ENCODE measurements around the gene FRYL.
"Not testable (repeated sequence)": the region's sequence is repeated elsewhere in the genome, so short reads cannot be mapped to it uniquely, and the experiment has no call there.

Gene FRYL

GRCh38 chr4:48742412-48742811, 37.7 kb downstream of the FRYL start:
- no peak overlapping the region for H3K4me3 ChIP-seq (ENCODE audit: low read length)
- DNase-seq (ENCODE audit: low read depth): no peak
- no peak for TF ChIP-seq CTCF (conservative IDR thresholded peaks at IDR 0.05; ENCODE audit: low read depth, low read length)

GRCh38 chr4:48739560-48740019, 40.5 kb downstream of the FRYL start:
- no peak overlapping the region for H3K4me3 ChIP-seq (ENCODE audit: low read length)
- DNase-seq (ENCODE audit: low read depth): no peak
- TF ChIP-seq CTCF (conservative IDR thresholded peaks at IDR 0.05; ENCODE audit: low read depth, low read length): no peak

- no peak for DNase-seq (ENCODE audit: low read depth)
- TF ChIP-seq CTCF (conservative IDR thresholded peaks at IDR 0.05; ENCODE audit: low read depth, low read length): no peak
- H3K4me3 ChIP-seq (ENCODE audit: low read length): no peak overlapping the region
These were observed 41.2 kb downstream of the FRYL start for GRCh38 chr4:48738856-48739255.

- H3K4me3 ChIP-seq (ENCODE audit: low read length); DNase-seq (ENCODE audit: low read depth): not testable (repeated sequence)
These were observed 51.1 kb downstream of the FRYL start for GRCh38 chr4:48728906-48729496.

- no peak overlapping the region for H3K4me3 ChIP-seq (ENCODE audit: low read length)
- DNase-seq (ENCODE audit: low read depth): no peak
- TF ChIP-seq CTCF (conservative IDR thresholded peaks at IDR 0.05; ENCODE audit: low read depth, low read length): no peak
These were observed 52.2 kb downstream of the FRYL start for GRCh38 chr4:48727666-48728459.

- no peak overlapping the region for H3K4me3 ChIP-seq (ENCODE audit: low read length)
- no peak for TF ChIP-seq CTCF (conservative IDR thresholded peaks at IDR 0.05; ENCODE audit: low read depth, low read length)
- DNase-seq (ENCODE audit: low read depth): no peak
These were observed 54.7 kb downstream of the FRYL start for GRCh38 chr4:48725414-48725813.

GRCh38 chr4:48722509-48723446, 57.3 kb downstream of the FRYL start:
- no peak for DNase-seq (ENCODE audit: low read depth)

More at GRCh38 chr4:48722509-48723446, 57.3 kb downstream of the FRYL start:
- no peak overlapping the region for H3K4me3 ChIP-seq (ENCODE audit: low read length)
- TF ChIP-seq CTCF (conservative IDR thresholded peaks at IDR 0.05; ENCODE audit: low read depth, low read length): no peak

Measured in retinal pigment epithelial cell (primary cell).